DMS53 (cell line): Measurements from ENCODE around the gene OR7A17.

ENCODE experiments used
- DNase-seq: peaks from one replicate; lab custom pipeline; 2025; lab: John Stamatoyannopoulos, UW

The OR7A17 gene

GRCh38 chr19:14886032-14886431 is at the start of gene OR7A17:
OR7A17 (minus strand) TSS chr19:14886132; CDS start chr19:14881355, 4,777 bp downstream.
- no peak for DNase-seq

GRCh38 chr19:14933506-14933905 is 47.6 kb upstream of the OR7A17 start:
- DNase-seq: no peak

GRCh38 chr19:14916848-14917247 is 30.9 kb upstream of the OR7A17 start:
- DNase-seq: peak; percentile 2

- no peak for DNase-seq
These were observed 29.2 kb upstream of the OR7A17 start for GRCh38 chr19:14915116-14915515.

GRCh38 chr19:14906711-14907110 is 20.8 kb upstream of the OR7A17 start:
- no peak for DNase-seq

- DNase-seq: no peak
These were observed 15.8 kb upstream of the OR7A17 start for GRCh38 chr19:14901675-14902260.

- no peak for DNase-seq
These were observed 4.9 kb upstream of the OR7A17 start for GRCh38 chr19:14890643-14891379.

- DNase-seq: no peak
These were observed 4.2 kb upstream of the OR7A17 start for GRCh38 chr19:14889994-14890642.

- peak; percentile 19 for DNase-seq
These were observed 14.2 kb downstream of the OR7A17 start for GRCh38 chr19:14871619-14872230.

GRCh38 chr19:14868497-14868896 is 17.4 kb downstream of the OR7A17 start:
- no peak for DNase-seq

GRCh38 chr19:14848822-14849221 is 37.1 kb downstream of the OR7A17 start, which contains the start of gene OR7A10:
OR7A10 (minus strand) TSS chr19:14848922; CDS start chr19:14841877, 7,045 bp downstream.
- DNase-seq: no peak

- DNase-seq: no peak
These were observed 42.4 kb downstream of the OR7A17 start for GRCh38 chr19:14843578-14843977.

GRCh38 chr19:14843169-14843568 is 42.8 kb downstream of the OR7A17 start:
- DNase-seq: no peak

- peak; percentile 42 for DNase-seq
These were observed 45.7 kb downstream of the OR7A17 start for GRCh38 chr19:14840206-14840605.

- no peak for DNase-seq
These were observed 48.5 kb downstream of the OR7A17 start for GRCh38 chr19:14837391-14837790.

GRCh38 chr19:14835011-14835410 is 50.9 kb downstream of the OR7A17 start, which contains the start of the genes OR7A5 and OR7C1:
OR7A5 (minus strand) TSS chr19:14835185; CDS start chr19:14828241, 6,944 bp downstream.
OR7C1 (minus strand) TSS chr19:14835185; CDS start chr19:14800136, 35,049 bp downstream.
- DNase-seq: no peak

- DNase-seq: no peak
These were observed 55.2 kb downstream of the OR7A17 start for GRCh38 chr19:14830702-14831101.
